ENCODE measurements around the gene CTAG1A.
"Not testable (repeated sequence)": the region's sequence is repeated elsewhere in the genome, so short reads cannot be mapped to it uniquely, and the experiment has no call there.

The CTAG1A gene

GRCh38 chrX:154584585-154585183 is at the start of gene CTAG1A:
Gene CTAG1A (plus strand): TSS chrX:154585133. CDS start chrX:154585207, 74 bp downstream.
- not testable (repeated sequence) for DNase-seq

GRCh38 chrX:154535892-154536291 is 49.0 kb upstream of the CTAG1A start:
- no peak for DNase-seq

- DNase-seq, result no peak
These were observed 45.9 kb upstream of the CTAG1A start for GRCh38 chrX:154539077-154539476.

DNA sequence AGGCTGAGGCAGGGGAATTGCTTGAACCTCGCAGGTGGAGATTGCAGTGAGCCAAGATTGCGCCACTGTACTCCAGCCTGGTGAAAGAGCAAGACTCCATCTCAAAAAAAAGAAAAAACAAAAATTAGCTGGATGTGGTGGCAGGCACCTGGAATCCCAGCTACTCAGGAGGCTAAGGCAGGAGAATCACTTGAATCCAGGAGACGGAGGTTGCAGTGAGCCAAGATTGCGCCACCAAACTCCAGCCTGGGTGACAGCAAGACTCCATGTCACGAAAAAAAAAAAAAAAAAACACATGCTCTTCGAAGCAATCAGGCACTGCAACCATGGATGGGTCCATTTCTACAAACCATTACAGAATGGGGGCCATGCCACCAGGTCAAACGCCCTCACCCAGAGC is 44.6 kb upstream of the CTAG1A start:
- not testable (repeated sequence) for DNase-seq

DNA sequence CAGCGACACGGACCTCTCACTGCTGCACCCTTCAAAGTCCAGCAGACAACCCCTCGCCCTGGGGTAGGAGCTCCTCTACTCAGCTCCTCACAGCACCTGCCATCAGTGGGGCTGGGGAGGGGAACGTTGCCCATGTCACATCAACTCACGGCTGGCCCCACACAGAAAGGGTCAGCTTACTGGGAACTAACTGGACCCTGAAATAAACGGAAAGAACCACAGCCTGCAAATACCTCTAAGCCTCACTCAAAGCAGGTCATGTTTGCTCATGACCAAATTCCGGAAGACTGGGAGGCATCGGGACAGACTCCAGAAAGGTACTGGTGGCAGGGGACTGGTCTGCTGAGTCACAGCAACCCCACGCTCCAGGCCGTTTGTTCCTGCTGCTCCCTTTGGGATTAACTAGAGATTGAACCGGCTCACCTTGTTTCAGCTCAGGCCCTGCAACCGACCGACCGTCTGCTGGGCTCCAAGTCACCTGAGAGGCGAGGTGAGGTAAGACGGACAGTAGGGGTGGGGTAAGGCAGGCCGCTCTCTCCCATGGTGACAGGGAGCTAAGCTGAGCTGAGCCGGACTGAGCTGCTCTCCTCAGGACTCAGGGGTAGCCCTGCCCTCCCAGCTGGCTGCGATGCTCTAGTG is 43.9 kb upstream of the CTAG1A start:
- DNase-seq, result no peak

DNA sequence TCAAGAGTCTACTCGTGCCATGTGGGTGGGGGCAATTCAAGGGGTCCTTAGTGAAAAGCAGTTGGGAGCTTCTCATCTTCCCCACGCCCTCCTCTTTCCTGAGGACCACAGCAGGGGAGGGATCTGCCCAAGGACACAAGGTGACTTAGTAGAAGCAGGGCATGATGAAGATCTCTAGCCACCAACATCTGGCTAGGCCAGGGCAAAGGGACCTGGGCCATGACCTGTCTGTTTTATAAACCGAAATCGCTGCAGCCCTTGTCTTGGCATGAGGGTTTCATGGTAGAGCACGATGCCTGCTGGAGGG is 43.4 kb upstream of the CTAG1A start:
- no peak for DNase-seq

DNA sequence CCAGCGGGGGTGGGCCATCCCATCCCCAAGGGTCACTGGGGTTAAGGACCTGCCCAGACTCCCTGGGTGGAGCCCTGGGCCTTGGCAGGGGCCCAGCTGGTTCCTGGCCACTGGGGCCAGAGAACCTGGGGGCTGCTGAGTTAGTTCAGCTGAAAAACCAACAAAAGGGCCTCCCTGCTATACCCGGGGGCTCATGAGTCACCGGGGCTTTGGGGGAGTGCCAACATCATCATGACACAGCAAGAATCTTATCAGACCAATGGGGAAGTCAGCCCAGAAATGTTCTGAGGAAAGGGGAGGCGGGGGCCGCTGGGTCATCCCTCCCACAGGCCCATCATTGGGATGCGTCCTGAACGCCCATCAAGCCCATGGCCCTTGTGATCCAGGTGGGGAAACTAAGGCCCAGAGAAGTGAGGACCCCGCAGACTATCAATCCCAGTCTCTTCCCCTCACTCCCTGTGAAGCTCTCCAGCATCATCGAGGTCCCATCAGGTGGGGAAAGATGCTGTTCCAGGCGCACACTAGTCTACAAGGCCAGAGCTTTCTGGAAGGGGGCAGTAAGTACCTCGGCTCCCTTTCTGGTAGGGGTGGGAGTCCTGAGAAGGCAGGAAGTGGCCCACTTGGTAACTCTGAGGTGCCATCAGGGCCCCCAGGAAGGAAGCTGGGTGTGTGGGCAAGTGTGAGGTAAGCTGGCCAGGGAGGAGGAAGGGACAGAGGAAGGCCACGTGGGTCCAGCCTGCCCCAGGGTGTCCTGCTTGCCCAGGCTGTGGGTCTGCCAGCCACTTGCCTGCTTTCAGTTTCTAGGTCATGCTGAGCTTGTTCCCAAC is 42.8 kb upstream of the CTAG1A start:
- DNase-seq, result peak; percentile 24 to 57

DNA sequence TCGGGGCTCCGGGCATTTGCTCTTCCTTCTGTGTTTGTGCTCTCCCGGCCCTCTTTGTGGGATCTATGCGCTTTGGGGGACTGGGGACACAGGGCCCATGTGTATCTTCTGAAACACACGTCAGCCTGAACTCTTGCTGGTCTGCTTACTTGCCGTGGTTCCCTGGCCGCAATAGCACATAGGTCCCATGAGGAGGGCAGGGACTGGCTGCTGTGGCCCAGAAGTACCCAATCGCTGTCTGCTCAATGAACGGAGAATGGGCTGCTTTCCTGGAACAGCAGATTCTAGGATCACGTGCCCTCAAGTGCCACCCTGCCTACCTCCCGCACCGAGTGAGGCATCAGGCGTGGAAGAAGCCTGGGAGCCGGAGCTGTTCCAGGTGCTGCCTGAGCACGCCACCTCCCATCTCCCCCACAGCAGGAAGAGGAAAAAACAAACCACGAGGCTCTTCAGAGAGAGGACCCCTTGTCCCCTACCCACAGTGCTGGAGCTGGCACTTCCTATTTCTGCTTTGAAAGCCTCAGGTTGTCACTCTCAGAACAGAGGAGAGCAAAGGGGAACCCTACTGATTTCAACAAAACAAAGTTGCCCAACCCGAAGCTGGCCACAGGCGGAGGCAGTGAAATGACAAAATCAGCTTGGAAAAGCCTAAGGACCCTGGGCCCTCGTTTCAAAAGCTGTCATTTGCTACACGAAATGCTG is 42.1 kb upstream of the CTAG1A start:
- peak; percentile 19 to 49 for DNase-seq

DNA sequence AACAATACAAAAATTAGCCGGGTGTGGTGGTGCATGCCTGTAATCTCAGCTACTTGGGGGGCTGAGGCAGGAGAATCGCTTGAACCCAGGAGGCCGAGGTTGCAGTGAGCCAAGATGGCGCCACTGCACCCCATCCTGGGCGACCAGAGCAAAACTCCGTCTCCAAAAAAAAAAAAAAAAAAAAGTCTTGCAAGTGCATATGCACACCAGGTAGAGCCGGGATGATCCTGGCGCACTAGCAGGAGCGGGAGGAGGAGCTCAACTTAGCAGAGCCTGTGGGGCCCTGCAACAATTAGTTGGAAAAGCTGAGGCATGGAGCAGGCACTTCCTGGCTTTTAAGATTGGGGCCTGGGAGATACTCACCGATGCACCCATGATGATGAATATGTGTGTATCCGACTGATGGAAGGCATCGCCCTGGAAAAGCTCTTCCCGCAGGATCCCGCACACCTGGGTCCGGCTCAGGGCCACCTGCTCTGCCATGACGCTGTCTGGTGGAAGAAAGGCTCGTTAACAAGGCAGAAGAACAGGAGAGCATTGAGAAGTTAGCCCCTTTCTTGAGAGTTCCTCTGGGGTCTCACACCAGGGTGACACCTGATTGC is 39.2 kb upstream of the CTAG1A start:
- DNase-seq, result no peak

DNA sequence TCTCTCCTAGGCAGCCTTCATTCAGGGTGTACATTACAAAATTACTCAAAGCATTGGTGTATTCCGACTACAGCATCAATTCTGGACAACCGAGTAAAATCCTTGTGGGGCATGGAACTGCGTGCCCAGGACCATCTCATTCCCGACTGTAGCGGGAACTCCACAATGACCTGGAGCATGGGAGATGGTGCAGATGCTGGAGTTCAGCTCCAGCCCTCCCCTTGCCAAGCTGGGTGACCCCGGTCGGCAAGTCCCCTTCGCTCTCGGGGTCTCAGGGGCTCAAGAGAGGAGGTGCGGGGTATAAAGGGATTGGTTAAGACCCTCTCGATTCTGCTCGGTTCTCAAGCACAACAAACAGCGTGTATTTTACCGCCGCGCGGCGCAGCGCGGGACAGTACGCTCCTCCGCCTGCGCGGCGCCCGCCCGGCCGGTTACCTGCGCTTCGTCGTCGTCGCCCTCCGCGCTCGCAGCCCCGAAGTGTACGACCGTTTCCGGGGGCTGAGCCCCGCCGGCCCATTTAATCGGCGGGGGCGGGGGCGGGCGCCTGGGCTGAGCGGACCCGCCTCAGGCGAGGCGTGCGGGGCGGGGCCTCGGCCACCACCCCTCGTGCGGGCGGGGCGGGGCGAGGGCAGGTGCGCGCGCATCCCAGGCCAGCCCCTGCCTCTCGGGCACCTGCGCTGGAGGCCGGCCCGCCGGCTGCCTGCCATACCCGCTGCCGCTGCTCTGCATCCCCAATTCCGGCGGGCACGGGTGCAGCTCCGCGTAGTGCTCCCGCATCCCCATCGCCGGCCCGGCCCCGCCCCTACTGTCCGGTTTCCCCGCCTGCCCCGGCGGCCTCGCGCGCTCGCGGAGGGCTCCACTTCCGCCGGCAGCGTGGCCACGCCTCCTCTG is 38.3 kb upstream of the CTAG1A start, which contains the start of gene G6PD:
Gene G6PD (minus strand): TSS at position 493 of the 891 bp plus-strand sequence. CDS start 691 bp downstream, outside the sequence.
- peak; percentile 85 to 86 for DNase-seq

DNA sequence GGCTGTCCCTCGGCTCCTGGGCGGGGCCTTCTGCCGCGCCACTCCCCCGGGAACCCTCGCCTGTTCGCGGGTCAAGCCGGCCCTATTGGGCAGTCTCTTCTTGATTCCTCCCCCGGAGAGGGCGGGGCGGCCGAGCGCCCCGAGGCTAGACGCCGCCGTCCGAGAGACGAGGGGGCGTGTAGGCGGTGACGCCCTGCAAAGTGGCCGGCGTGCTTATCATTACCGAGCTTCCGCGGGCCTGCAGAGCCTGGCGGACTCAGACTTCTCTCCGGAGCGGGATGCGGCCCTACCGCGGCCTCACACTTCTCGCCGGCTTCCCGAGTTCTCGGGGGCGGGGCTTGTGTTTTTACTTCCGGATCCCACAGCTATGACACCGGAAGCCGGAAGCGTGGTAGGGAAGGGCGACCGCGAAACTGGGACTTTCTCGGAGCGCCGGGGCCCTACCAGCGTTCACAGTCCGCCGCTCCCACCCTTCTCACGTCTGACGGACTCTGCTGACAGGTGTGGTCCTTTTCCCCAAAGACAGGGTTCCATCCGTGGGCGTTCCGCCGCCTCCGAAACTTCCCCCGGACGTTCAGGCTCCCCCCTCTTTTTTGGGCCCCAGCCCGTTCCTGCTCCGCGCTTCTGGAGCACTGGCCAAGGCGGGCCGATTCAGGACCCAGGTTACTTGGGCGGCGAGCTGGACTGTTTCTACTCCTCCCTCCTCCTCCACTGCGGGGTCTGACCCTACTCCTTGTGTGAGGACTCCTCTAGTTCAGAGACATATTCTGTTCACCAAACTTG is 37.5 kb upstream of the CTAG1A start, which contains the start of gene IKBKG:
Gene IKBKG (plus strand): TSS at position 376 of the 783 bp plus-strand sequence. CDS start 4,383 bp downstream, outside the sequence.
- DNase-seq, result peak; percentile 91

GRCh38 chrX:154548028-154548316 is 37.0 kb upstream of the CTAG1A start:
- no peak for DNase-seq

DNA sequence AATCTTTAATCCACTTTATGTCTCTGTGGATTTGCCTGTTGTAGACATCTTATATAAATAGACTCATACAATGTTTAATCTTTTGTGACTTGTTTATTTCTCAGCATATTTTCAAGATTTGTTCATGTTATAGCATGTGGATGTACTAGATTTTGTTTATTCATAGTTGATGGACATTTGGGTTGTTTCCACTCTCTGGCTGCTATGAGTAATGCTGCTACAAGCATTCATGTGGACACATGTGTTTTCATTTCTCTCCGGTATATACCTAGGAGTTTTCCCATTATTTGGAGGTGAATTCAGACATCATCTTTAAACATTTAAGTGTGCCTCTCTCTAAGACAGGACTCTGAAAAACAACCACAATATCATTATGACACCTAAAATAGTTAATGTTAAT is 35.2 kb upstream of the CTAG1A start:
- no peak for DNase-seq

GRCh38 chrX:154552112-154552806 is 32.7 kb upstream of the CTAG1A start:
- DNase-seq, result not testable (repeated sequence)

DNA sequence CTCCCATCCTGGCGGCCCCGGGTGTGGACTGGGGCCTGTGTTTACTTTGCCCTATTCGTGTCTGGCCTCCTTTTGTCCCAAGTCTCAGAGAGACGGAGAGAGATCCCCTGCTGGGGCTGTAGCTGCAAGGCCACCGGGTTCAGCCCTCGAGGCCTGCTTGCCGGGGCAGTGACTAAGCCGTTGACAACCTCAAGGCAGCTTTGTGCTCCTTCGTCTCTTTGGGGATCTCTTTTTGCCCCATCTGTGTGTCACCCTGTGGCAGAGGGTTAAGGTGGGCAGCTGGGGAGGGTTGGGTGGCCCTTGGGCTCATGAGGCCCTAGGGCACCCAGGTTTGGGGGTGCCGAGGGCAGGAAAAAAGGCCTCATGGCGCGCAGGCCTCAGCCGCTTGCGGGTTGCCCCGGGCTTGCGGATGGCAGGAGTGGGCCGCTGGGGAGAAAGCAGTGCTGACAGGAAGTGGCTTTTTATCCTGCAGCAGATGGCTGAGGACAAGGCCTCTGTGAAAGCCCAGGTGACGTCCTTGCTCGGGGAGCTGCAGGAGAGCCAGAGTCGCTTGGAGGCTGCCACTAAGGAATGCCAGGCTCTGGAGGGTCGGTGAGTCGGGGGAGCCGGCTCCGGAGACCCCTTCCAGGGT is 26.8 kb upstream of the CTAG1A start:
- not testable (repeated sequence) for DNase-seq

DNA sequence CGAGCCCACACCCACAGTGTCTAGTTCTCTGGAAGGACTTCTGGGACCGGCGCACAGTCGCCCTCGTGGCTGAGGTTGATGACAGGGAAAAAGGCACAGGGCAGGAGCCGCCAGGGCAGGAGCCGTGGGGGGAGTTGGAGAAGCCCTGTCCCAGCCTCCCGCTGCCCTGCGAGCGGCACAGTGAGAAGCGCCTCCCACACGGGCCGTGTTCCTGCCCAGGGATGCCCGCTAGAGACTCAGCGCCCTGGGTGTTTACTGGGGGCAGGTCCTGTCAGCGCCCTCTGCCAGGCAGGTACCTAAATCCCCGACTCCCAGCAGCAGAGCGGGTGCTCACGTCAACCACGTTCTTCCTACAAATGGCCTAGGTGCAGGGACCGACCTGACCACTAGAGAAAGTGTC is 26.0 kb upstream of the CTAG1A start:
- DNase-seq, result not testable (repeated sequence)

DNA sequence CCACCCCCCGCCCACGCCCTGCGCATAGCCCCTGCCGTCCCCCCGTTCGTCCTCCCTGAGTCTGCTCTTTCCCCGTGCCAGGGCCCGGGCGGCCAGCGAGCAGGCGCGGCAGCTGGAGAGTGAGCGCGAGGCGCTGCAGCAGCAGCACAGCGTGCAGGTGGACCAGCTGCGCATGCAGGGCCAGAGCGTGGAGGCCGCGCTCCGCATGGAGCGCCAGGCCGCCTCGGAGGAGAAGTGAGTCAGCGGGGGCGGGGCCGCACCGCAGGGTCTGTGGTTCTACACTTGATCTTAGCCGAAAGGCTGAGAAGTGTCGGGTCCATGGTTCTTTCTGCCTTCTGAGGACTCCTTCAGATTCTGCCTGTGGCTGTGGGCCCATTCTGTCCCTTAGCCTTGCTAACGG is 24.6 kb upstream of the CTAG1A start:
- DNase-seq, result not testable (repeated sequence)

DNA sequence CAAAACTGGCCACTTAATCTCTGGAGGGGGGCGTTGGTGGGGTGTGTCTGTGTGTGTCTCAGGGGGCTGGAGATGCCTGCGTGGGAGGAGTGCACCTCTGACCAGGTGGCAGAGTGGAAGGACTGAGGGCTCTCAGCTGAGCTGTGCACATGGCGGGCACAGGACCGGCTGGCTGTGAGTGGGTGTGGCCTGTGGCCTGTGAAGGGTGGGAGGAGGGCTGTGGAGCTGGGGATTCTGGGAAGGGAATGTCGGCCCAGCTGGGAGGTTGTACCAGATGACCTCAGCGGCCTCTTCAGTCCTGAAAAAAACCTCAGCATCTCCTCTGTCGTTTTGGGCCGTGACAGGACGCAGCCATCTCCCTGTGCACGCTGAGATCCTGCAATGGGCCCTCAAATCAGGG is 22.6 kb upstream of the CTAG1A start:
- not testable (repeated sequence) for DNase-seq

DNA sequence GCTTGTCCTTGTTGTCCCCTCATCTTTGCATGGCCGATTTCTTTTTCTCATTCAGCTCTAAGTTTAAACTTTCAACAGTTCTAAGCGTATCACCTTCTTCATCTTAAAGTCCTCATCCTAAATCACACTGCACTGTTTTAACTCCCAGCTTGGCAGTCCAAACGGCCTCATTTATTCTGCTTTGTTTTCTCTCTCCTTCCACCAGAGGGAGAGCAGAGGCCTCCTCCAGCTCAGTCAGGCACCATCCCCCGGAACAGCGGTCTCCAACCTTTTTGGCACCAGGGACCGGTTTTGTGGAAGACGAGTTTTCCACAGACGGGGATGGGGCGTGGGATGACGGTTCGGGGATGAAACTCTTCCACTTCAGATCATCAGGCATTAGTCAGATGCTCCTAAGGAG is 14.6 kb upstream of the CTAG1A start:
- not testable (repeated sequence) for DNase-seq

- DNase-seq, result not testable (repeated sequence)
These were observed 11.9 kb upstream of the CTAG1A start for GRCh38 chrX:154573061-154573460.

Measured in CD4-positive, alpha-beta T cell treated with Interleukin-1 beta for 1 hour (primary cell).